Thyroid gland (tissue), 4 donors: ENCODE data around the gene C12orf42. TPM values are rescaled to one million over a fixed set of nuclear protein-coding genes. Genes with fewer than 3 reads are reported as not detected.

Experiments
- DNase-seq, 2 donors: peaks; one replicate each; pipeline ENCODE4 v3.0.0-alpha.2; 2019
- H3K27ac ChIP-seq, 3 donors: fragments of 200-600 bp; sonication (generic); 1 replicate in 2 of 3; 2 replicates in 1 of 3; pipeline ENCODE4 v1.5.1; 2016 to 2019; ENCODE audit warnings: mild to moderate bottlenecking in 1 of 3, moderate library complexity in 1 of 3
- H3K27me3 ChIP-seq: fragments of 200-600 bp; sonication (generic); one replicate; pipeline ENCODE4 v1.5.1; 2019
- H3K36me3 ChIP-seq, 2 donors: fragments of 200-600 bp; sonication (generic); one replicate each; pipeline ENCODE4 v1.5.1; 2016 to 2019
- H3K4me1 ChIP-seq, 2 donors: fragments of 200-600 bp; sonication (generic); one replicate each; pipeline ENCODE4 v1.5.1; 2017 to 2019
- H3K4me3 ChIP-seq, 3 donors: fragments of 200-600 bp; sonication (generic); replicated peaks in 1 of 3; 1 replicate in 2 of 3; 2 replicates in 1 of 3; pipeline ENCODE4 v1.5.1; 2016; ENCODE audit warnings: mild to moderate bottlenecking in 1 of 3
- H3K9me3 ChIP-seq: fragments of 200-600 bp; sonication (generic); one replicate; pipeline ENCODE4 v1.5.1; 2017
- CTCF ChIP-seq, 6 experiments: fragments of 200-600 bp in 3 of 6; fragments of 450-650 bp in 3 of 6; sonication (generic) in 3 of 6; IDR thresholded peaks; one replicate each; pipeline ENCODE4 v1.5.1; 2016 to 2019; ENCODE audit warnings: antibody characterized with exemption in 6 of 6, mild to moderate bottlenecking in 2 of 6, inconsistent platforms in 1 of 6, moderate library complexity in 1 of 6
- POLR2A ChIP-seq, 2 donors: fragments of 450-650 bp; IDR thresholded peaks; one replicate each; pipeline ENCODE4 v1.6.1; 2017; ENCODE audit warnings: antibody characterized with exemption in 2 of 2, mild to moderate bottlenecking in 2 of 2, moderate library complexity in 1 of 2
- WGBS, 2 donors: methylation state at CpG; one replicate each; pipeline ENCODE4 v1.1.5; 2017; 5-methylcytosine and 5-hydroxymethylcytosine counted together
- intact Hi-C: fragments of 100-400 bp; cut with DNase I; formaldehyde crosslinking; loops from one replicate; pipeline ENCODE4 v1.15.1; 2023
- total RNA-seq, 4 donors: library from RNA; depleted of rRNA; stranded (reverse); fragments of >200 nt; gene quantifications; one replicate each; pipeline ENCODE4 v1.2.3, GENCODE V29; 2016

The C12orf42 gene
- total RNA-seq, 4 donors from 2014 or later = not detected

GRCh38 chr12:103519632-103520031 is 23.9 kb upstream of the C12orf42 start:
- TF ChIP-seq CTCF (IDR thresholded peaks at IDR 0.05) = no peak
- TF ChIP-seq POLR2A (IDR thresholded peaks at IDR 0.05) = no peak
- Histone ChIP-seq H3K36me3 (no peaks in the 10 kb centered on the region), H3K9me3 (no peaks in the 10 kb centered on the region), H3K4me3 (no peak overlapping the region), H3K27me3 (no peaks in the 10 kb centered on the region), H3K27ac (no peak overlapping the region), H3K4me1 (no peaks in the 10 kb centered on the region)
- WGBS, 2 donors = 73 to 79% methylated on average over 2 of the region's 2 CpGs
- no peak for DNase-seq
- intact Hi-C loops = no loop called here

GRCh38 chr12:103518899-103519298 is 23.1 kb upstream of the C12orf42 start:
- no peak for DNase-seq
- H3K4me1 ChIP-seq = no peaks in the 10 kb centered on the region
- H3K4me3 ChIP-seq = no peak overlapping the region
- TF ChIP-seq POLR2A (IDR thresholded peaks at IDR 0.05) (no peak), CTCF (IDR thresholded peaks at IDR 0.05) (no peak)
- no peaks in the 10 kb centered on the region for H3K36me3 ChIP-seq
- intact Hi-C loops = no loop called here
- H3K27ac ChIP-seq = no peak overlapping the region
- H3K9me3 ChIP-seq = no peaks in the 10 kb centered on the region
- 82 to 86% methylated on average over 2 of the region's 2 CpGs for WGBS, 2 donors
- no peaks in the 10 kb centered on the region for H3K27me3 ChIP-seq

- H3K27ac ChIP-seq = no peak overlapping the region
These were observed 21.4 kb upstream of the C12orf42 start for GRCh38 chr12:103517161-103517560.

GRCh38 chr12:103515341-103515740 is 19.6 kb upstream of the C12orf42 start:
- Histone ChIP-seq H3K4me3 (no peak overlapping the region), H3K27ac (no peak overlapping the region), H3K4me1 (no peaks in the 10 kb centered on the region), H3K36me3 (no peaks in the 10 kb centered on the region), H3K9me3 (no peaks in the 10 kb centered on the region), H3K27me3 (no peaks in the 10 kb centered on the region)
- DNase-seq = no peak
- intact Hi-C loops = no loop called here
- TF ChIP-seq CTCF (IDR thresholded peaks at IDR 0.05) (no peak), POLR2A (IDR thresholded peaks at IDR 0.05) (no peak)

More at GRCh38 chr12:103517161-103517560, 21.4 kb upstream of the C12orf42 start:
- no peak for DNase-seq
- Histone ChIP-seq H3K4me3 (no peak overlapping the region), H3K4me1 (no peaks in the 10 kb centered on the region), H3K27me3 (no peaks in the 10 kb centered on the region), H3K36me3 (no peaks in the 10 kb centered on the region), H3K9me3 (no peaks in the 10 kb centered on the region)
- intact Hi-C loops = no loop called here
- TF ChIP-seq POLR2A (IDR thresholded peaks at IDR 0.05) = no peak
- no peak for TF ChIP-seq CTCF (IDR thresholded peaks at IDR 0.05)
- WGBS, 2 donors = 73 to 82% methylated on average over 3 of the region's 3 CpGs

- Histone ChIP-seq H3K36me3 (no peaks in the 10 kb centered on the region), H3K9me3 (no peaks in the 10 kb centered on the region), H3K4me3 (no peak overlapping the region), H3K4me1 (no peaks in the 10 kb centered on the region), H3K27me3 (no peaks in the 10 kb centered on the region), H3K27ac (no peak overlapping the region)
- no peak for DNase-seq
- 67 to 85% methylated on average over 3 of the region's 3 CpGs for WGBS, 2 donors
- intact Hi-C loops = no loop called here
- TF ChIP-seq POLR2A (IDR thresholded peaks at IDR 0.05) = no peak
- TF ChIP-seq CTCF (IDR thresholded peaks at IDR 0.05) = no peak
These were observed 18.1 kb upstream of the C12orf42 start for GRCh38 chr12:103513875-103514274.
